ENCODE results near the gene KLHL10. TPM values are rescaled to one million over a fixed set of nuclear protein-coding genes. Genes with fewer than 3 reads are reported as not detected.
A peak's percentile ranks its signal among the peaks of the same experiment; 100 is the strongest.

KLHL10 gene
- total RNA-seq = not detected in 2 replicates

DNA sequence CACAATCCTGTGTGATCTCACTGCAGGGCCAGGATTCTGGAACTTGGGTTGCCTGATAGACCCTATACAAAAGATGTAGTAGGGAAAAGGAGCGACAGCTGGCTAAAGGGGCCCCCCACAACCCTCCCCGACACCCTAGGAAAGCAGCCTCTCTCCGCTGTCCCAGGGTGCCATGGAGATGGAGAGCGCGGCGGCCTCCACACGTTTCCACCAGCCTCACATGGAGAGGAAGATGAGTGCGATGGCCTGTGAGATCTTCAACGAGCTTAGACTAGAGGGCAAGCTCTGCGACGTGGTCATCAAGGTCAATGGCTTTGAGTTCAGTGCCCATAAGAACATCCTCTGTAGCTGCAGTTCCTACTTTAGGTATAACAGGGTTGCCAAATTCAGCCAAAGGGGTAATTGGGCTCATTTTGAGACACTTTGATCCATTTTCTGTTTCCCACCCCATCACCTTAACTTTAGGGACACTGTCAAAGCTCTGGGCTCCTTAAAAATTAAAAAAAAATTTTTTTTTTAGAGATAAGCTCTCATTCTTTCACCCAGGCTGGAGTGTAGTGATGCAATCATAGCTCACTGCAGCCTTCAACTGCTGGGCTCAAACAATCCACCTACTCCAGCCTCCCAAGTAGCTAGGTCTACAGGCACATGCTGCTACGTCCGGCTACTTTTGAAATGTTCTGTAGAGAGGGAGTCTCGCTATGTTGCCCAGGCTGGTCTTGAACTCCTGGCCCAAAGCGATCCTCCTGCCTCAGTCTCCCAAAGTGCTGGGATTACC is at the start of gene KLHL10:
Gene KLHL10, plus strand, starts transcription at position 65 of the 778 bp plus-strand sequence. Its CDS starts 108 bp downstream, at position 173.
- no peak for DNase-seq (ENCODE audit: low read depth in 2 of 2)

GRCh38 chr17:41792845-41793783 is 44.5 kb upstream of the KLHL10 start:
- peak; percentile 64 to 71 for DNase-seq (ENCODE audit: low read depth in 2 of 2)

DNA sequence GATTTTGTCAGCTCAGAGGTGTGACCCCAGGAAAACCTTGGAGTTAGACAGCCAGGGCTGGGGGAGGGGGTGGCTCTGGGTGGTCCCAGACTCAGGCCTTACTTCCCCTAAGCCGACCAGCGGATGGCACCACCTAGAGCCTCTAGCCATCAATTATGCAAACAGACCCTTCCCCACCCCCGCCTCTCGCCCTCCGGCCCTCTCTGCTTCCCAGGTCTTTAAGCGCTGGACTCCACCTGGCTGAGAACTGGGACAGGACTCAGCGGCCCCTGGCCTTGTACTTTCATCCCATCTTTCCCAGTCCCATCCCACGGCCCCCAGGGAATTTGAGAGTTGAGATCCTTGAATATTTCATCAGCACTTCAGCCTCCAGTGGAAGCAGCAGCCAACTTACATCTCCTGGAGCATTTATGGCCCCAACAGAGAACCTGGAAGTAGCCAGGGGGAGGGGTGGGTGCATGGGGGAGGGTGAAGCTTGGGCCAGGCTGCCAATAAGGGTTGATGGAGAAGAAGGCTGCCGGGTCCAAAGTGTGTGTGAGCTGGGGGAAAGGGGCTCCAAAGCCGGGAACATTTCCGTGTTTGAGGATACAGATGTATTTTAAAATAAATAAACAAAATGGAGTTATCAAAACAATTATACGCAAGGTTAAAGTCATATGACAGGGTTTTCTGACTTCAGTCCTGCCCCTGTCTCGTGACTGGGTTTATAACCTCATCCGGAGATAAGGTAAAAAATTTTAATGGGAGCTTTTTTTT is 43.7 kb upstream of the KLHL10 start:
- peak; percentile 41 to 87 for DNase-seq (ENCODE audit: low read depth in 2 of 2)

DNA sequence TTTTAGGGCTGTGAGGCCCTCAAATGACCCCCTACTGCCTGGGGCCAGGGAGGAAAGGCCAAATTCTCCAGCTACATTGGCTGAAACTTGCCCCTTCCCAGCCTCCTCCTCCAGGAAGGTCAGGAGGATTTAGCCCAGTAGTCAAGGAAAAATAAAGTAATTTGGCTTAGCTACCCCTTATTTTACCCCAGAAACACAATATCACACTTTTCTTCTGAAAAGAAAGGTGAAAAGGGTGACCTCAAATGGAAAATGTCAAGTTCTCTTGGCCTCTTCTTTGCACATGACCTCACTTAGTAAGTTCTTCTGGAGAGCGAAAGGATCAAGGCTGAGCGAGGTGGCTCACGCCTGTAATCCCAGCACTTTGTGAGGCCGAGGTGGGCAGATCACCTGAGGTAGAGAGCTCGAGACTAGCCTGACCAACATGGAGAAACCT is 43.1 kb upstream of the KLHL10 start:
- no peak for DNase-seq (ENCODE audit: low read depth in 2 of 2)

DNA sequence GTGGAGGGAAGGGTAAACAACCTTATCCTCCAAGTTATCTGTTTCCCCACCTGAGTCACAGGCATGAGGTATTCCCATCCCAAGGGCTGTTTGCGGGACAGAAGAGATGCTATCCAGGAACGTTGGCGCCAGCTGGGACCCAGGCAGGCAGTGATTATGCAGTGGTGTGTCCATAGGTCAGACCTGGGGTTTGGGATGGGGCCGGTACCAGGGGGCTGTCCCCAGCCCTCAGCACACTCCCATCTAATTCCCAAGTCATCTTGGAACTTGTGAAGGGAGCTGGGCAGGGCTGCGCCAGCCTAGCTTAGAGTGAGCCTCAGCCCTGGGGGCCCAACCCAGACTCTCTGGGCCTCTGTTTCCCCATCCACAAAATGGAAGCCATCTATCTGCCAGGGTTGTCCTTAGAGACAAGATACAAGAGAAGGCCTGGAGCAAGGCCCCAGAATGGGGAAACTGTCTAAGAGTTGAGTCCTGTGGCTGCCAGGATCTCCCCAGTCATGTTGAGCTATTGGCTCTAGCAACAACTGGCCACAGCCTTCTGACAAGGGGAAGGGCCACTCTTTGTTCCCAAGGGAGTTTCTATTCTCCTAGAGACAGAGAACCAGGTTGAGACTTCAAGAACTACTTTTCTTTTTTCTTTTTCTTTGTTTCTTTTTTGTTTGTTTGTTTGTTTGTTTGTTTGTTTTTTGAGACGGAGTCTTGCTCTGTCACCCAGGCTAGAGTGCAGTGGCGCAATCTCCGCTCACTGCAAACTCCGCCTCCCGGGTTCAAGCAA is 41.3 kb upstream of the KLHL10 start:
- no peak for DNase-seq (ENCODE audit: low read depth in 2 of 2)

DNA sequence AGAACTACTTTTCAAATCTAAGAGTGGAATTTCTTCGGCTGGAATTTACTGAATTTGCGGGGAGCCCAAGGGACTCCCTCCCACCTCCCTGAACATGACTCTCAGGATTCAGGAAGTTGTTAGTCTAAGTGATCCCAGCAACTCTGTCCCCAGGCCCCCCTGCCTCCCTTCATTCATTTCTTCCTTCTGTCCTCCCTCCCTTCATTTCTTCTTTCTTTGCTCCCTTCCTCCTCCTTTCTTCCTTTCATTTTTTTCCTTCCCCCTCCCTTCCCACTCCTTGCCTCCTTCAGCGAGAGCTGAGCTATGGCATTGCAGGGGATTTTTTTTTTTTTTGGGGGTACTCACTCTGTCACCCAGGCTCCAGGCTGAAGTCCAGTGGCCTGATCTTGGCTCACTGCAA is 40.2 kb upstream of the KLHL10 start:
- no peak for DNase-seq (ENCODE audit: low read depth in 2 of 2)

- no peak for DNase-seq (ENCODE audit: low read depth in 2 of 2)
These were observed 38.3 kb upstream of the KLHL10 start for GRCh38 chr17:41799366-41799765.

GRCh38 chr17:41800601-41801373 is 36.8 kb upstream of the KLHL10 start:
- peak in 1 of 2 donors; percentile 51 for DNase-seq (ENCODE audit: low read depth in 2 of 2)

DNA sequence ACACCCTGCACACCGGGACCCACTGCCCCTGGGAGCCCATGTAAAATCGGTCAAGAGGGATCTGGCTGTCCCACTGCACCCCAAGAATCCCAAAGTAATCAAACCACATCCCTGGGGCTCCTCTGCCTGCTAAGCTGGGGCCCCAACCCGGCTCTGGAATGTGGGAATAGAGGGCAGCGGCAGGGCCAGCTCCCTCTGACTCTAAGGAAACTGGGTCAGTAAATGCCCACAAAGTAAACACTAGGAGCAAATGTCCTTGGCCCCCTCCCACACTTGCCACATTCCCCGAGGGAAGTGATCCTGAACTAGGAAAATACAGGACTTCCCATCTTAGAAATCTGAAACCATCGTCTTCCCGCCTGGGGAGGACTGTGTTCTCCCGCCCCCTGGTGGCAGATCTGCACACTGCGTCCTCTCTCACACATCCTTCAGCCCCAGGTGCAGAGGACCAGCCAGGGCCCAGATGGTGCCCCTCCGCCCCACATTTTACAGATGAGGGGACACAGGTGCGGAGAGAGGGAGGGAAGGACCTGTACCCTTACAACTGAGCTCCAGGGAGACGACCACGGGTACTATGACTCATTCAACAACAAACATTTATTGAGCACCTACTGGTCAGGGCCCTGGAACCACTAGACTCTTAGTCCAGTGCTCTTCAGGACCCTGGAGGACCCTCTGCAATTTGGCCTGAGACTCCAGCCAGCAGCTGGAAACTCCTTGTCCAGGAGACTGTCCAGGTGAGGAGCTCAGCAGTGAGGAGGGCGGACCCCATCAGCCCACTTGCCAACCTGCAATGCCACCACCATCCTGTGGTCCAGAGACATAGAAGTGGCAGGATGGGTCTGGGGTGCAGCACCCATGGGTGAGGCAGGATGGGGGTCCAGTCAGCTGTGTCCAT is 36.0 kb upstream of the KLHL10 start:
- DNase-seq (ENCODE audit: low read depth in 2 of 2) = peak; percentile 75 to 80

- no peak for DNase-seq (ENCODE audit: low read depth in 2 of 2)
These were observed 34.3 kb upstream of the KLHL10 start for GRCh38 chr17:41803049-41804020.

- no peak for DNase-seq (ENCODE audit: low read depth in 2 of 2)
These were observed 30.8 kb upstream of the KLHL10 start for GRCh38 chr17:41806685-41807445.

DNA sequence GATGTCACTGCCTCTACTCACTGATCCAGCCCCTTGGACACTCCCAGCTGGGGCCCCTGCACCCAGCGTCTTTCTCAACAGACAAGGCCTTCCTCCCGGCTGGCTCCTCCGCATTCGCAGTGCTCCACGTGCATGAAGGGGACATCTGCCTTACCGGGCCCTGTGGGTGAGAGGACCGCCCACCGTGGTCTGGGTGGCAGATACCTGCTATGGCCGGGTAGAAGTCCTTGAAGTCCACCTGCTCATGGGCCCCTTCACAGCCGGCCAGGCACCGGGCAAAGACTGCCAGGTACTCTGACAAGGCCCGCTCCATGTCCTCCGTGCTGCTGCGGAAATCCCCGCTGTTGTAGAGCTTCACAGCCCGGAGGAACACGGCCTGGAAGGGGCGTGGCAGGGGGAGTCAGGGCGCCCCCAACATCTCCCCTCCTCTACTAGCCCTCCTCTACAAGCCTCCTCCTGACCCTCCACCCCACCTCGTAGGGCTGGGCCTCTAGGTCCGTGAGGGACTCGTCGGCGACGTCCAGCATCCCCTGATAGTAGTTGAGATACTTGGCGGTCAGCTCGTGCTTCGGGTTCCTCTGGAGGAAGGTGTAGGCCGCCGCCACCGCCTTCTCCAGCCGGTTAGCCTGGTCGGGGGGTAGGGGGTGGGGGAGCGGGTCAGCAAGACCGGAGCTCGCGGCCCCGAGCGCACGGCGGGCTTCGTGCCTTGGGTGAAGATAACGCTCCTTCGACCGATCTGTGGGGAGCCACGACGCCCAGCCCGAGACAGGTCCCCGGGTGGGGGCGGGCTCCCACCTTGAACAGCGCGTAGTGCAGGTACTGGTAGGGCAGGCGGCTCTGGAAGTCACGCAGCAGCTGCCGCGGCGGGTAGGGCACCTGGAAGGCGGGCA is 26.7 kb upstream of the KLHL10 start:
- DNase-seq (ENCODE audit: low read depth in 2 of 2) = peak; percentile 13 to 19

DNA sequence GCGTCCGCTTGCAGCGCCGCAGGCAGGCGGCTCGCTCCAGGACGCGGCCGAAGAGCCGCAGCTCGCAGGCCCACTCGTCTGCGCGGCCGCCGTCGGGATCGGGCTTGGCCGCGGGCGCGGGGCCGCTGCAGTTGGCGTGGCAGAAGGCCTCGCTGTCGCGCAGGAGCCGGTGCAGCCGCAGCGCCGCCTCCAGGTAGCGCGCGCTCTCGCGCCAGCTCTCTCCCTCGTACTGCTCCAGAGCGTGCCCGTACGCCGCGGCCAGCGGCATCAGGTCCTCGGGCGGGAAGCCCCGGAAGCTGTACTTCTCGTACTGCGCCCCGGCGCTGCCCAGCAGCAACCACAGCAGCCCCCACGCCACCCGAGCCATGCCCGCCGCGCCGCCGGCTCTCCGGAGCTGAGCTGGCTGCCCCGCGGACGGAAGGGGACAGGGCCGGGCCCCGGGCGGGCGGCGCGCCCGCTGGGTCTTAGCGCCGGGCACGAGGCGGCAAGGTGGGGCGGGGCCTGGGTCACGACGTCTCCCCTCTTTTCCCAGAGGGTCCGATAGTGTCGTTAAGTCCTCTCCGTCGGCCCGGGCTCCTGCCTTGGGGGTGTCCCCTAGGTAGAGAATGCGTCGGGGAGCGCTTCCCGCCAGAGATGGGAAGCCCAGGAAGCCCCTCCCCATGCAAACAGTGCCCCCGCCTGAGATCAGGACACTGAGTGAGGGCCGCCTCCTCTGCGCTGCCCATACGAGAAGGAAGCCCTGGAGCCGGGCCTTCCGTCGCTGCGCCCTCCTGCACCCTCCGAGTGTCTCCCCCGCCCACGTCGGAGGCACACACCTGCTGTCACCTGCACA is 25.9 kb upstream of the KLHL10 start, which contains the start of gene P3H4:
Gene P3H4, minus strand, starts transcription at position 401 of the 832 bp plus-strand sequence. Its CDS starts 34 bp downstream, at position 367.
- peak; percentile 81 to 88 for DNase-seq (ENCODE audit: low read depth in 2 of 2)

DNA sequence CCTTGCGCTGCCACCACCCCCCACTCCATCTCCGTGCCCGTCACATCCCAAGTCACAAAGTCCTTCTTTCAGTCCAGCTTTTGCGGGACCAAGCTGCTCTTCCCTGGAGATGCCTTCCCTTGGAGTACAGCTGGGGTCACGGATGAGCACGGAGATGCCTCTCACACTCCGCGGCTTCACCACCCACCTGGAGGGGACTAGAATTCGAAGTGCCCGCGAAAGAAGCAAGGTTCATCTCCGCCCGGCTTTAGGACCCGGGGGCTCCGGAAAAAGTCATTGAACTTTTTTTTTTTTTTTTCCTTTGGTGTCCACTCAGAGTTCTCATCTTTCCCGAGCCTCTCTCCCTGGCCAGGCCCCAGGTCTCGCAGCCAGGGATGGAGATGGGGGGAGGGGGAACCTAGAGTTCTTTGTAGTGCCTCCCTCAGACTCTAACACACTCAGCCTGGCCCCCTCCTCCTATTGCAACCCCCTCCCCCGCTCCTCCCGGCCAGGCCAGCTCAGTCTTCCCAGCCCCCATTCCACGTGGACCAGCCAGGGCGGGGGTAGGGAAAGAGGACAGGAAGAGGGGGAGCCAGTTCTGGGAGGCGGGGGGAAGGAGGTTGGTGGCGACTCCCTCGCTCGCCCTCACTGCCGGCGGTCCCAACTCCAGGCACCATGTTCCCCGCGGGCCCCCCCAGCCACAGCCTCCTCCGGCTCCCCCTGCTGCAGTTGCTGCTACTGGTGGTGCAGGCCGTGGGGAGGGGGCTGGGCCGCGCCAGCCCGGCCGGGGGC is 25.1 kb upstream of the KLHL10 start, which contains the start of gene FKBP10:
Gene FKBP10, plus strand, starts transcription at position 624 of the 771 bp plus-strand sequence. Its CDS starts 31 bp downstream, at position 655.
- DNase-seq (ENCODE audit: low read depth in 2 of 2) = peak; percentile 74 to 75
